Measurements from ENCODE around the gene JMJD8.
"Not testable (repeated sequence)": the region's sequence is repeated elsewhere in the genome, so short reads cannot be mapped to it uniquely, and the experiment has no call there.

JMJD8 gene

GRCh38 chr16:721765-722540 lies 37.8 kb upstream of the JMJD8 start:
- no peak for DNase-seq

- peak; percentile 58 for DNase-seq
Observed at GRCh38 chr16:720990-721764, 37.0 kb upstream of the JMJD8 start, which contains the start of gene ANTKMT. TSS of gene ANTKMT (plus strand) at chr16:721146. CDS start at chr16:721275, 129 bp downstream.

- no peak for DNase-seq
Observed at GRCh38 chr16:720447-720989, 36.4 kb upstream of the JMJD8 start.

GRCh38 chr16:719815-720446 lies 35.8 kb upstream of the JMJD8 start:
- DNase-seq, result no peak

GRCh38 chr16:718922-719321 lies 34.8 kb upstream of the JMJD8 start:
- no peak for DNase-seq

GRCh38 chr16:718389-718788 lies 34.3 kb upstream of the JMJD8 start:
- no peak for DNase-seq

GRCh38 chr16:717450-718245 lies 33.5 kb upstream of the JMJD8 start:
- DNase-seq, result no peak

GRCh38 chr16:716768-717325 lies 32.7 kb upstream of the JMJD8 start:
- no peak for DNase-seq

GRCh38 chr16:716200-716568 lies 32.0 kb upstream of the JMJD8 start:
- no peak for DNase-seq

- no peak for DNase-seq
Observed at GRCh38 chr16:715477-716199, 31.5 kb upstream of the JMJD8 start.

- peak; percentile 81 for DNase-seq
Observed at GRCh38 chr16:714558-715476, 30.7 kb upstream of the JMJD8 start, which contains the start of gene METRN. TSS of gene METRN (plus strand) at chr16:715118. CDS start at chr16:715290, 172 bp downstream.

GRCh38 chr16:714079-714478 lies 29.9 kb upstream of the JMJD8 start:
- DNase-seq, result no peak

- not testable (repeated sequence) for DNase-seq
Observed at GRCh38 chr16:712740-713250, 28.7 kb upstream of the JMJD8 start.

GRCh38 chr16:711548-712320 lies 27.6 kb upstream of the JMJD8 start:
- peak; percentile 65 for DNase-seq

GRCh38 chr16:711084-711483 lies 26.9 kb upstream of the JMJD8 start:
- DNase-seq, result no peak

- no peak for DNase-seq
Observed at GRCh38 chr16:710500-711075, 26.5 kb upstream of the JMJD8 start.

- DNase-seq, result no peak
Observed at GRCh38 chr16:709566-710499, 25.7 kb upstream of the JMJD8 start.

GRCh38 chr16:708959-709358 lies 24.8 kb upstream of the JMJD8 start:
- DNase-seq, result no peak
